HG03064 (cell line): ENCODE measurements around the gene CDK5RAP3.
"Not testable (repeated sequence)": the region's sequence is repeated elsewhere in the genome, so short reads cannot be mapped to it uniquely, and the experiment has no call there.

Experiments used
- ATAC-seq: cut with Tn5 transposase; IDR thresholded peaks from one replicate; pipeline ENCODE4 v1.9.1; 2021; ENCODE audit warnings: low read depth; ENCODE audit not compliant: unreplicated experiment

CDK5RAP3 gene, protein sequence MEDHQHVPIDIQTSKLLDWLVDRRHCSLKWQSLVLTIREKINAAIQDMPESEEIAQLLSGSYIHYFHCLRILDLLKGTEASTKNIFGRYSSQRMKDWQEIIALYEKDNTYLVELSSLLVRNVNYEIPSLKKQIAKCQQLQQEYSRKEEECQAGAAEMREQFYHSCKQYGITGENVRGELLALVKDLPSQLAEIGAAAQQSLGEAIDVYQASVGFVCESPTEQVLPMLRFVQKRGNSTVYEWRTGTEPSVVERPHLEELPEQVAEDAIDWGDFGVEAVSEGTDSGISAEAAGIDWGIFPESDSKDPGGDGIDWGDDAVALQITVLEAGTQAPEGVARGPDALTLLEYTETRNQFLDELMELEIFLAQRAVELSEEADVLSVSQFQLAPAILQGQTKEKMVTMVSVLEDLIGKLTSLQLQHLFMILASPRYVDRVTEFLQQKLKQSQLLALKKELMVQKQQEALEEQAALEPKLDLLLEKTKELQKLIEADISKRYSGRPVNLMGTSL

DNA sequence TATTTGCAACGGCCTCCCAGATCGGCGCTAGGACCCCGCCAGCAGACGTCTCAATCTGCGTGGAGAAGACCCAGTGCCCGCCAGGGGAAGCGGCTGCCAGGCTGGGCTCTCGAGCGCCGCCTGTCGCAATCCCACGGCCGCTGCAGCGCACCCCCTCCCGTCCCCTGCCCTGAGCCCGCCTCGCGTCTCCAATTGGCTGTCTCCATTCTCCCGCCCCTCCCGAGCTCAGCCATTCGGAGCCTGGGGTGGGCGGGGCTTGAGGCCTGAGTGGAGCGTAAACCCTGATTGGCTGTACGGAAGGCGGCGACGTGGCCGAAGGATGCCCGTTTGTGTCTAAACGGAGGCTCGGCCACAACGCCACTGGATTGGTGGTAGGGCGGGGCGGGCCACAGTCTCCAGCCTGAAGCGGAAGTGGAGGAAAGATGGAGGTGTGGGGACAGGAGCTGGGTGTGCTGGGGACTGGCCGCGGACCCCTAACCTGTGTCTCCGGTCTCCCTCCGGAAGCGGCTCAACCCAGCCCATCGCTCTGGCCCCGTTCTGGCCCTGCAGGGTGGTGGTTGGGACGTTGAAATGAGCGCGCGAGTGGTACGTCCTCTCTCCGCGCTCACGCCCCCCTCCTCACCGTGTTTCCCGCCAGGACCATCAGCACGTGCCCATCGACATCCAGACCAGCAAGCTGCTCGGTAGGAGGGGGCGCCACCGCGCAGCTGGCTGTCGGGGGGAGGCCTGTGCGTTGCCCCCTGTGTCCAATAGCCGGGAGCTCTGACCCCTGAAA lies at the start of gene CDK5RAP3:
Gene CDK5RAP3, plus strand, starts transcription at position 389 of the 775 bp plus-strand sequence. Its CDS starts 34 bp downstream, at position 423.
- ATAC-seq, result peak; percentile 95

DNA sequence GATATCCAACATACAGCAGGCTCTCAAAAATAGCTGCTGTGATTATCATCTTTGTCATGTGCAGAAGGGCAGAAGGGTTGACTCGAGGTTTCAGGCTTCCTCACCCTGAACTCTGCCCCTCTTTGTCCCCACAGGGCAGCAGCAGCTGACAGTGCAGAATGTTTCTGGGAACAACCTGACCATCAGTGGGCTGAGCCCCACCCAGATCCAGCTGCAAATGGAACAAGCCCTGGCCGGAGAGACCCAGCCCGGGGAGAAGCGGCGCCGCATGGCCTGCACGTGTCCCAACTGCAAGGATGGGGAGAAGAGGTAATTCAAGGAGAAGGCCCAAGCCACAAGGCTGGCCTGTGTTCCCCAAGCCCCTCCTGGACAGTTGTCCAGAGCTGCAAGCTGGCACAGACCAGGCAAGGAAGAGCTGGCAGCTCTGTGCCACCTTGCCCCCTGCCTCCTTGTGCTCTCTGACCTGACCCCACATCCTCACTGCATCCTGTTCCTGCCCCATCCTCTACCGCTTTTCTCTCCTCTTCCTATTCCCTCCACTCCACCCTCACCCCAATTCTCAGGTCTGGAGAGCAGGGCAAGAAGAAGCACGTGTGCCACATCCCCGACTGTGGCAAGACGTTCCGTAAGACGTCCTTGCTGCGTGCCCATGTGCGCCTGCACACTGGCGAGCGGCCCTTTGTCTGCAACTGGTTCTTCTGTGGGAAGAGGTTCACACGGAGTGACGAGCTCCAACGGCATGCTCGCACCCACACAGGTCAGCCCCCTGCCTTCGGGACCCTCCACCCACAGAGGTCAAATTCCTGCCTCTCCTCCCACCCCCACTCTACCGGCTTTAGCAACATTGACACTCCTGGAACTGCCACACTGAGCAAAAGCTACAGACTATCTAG lies 45.9 kb upstream of the CDK5RAP3 start:
- ATAC-seq, result no peak

DNA sequence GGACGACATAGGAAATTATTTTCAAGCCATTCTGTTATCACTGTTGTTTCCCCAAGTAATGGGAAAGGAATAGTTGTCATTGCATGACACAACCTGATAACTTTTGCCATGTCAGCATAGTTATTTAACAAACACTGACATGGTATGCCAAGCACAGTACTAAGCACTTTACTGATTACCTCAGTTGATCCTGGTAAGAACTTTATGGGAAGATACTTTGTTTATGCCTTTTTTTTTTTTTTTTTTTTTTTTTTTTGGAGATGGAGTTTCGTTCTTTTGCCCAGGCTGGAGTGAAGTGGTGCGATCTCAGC lies 45.3 kb upstream of the CDK5RAP3 start:
- ATAC-seq, result no peak

DNA sequence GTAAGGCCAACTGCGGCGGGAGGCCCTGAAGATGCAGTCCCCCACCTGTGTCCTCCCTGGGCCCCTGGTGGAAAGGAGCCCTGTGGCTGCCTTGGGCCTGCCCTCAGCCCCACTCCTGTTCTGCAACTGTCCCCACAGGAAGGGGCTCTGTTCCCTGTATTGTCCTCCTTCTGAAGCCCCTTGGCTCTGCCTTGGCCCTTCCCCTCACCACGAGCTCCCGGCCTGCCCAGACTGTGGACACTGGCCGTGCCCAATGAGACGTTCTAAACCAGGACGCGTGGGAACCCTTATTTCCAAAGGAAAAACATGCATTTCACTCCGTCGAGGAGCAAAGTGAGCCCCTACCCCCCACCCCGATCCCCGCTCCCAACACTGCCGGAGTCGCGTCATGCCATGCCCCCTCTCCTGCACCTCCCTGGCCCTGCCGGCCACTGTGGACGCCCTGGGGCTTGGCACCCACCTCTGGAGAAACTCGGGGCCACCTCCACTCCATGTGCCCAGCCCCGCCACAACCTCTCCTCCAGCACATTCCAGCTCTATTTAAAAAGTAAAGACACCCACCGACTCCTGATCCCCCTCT lies 43.0 kb upstream of the CDK5RAP3 start:
- ATAC-seq, result no peak

DNA sequence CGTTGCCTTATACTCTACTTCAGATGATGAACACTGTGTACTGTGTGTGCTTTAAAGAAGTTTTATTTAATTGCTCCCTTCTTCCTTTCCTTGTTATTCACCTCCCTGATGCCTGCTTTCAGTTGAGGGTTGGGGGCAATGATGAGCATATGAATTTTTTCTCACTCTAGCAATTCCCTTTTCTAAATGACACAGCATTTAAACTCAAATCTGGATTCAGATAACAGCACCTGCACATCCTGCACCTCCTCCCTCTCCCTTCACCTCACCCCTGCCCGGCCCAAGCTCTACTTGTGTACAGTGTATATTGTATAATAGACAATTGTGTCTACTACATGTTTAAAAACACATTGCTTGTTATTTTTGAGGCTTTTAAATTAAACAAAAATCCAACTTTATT lies 42.5 kb upstream of the CDK5RAP3 start:
- ATAC-seq, result no peak

DNA sequence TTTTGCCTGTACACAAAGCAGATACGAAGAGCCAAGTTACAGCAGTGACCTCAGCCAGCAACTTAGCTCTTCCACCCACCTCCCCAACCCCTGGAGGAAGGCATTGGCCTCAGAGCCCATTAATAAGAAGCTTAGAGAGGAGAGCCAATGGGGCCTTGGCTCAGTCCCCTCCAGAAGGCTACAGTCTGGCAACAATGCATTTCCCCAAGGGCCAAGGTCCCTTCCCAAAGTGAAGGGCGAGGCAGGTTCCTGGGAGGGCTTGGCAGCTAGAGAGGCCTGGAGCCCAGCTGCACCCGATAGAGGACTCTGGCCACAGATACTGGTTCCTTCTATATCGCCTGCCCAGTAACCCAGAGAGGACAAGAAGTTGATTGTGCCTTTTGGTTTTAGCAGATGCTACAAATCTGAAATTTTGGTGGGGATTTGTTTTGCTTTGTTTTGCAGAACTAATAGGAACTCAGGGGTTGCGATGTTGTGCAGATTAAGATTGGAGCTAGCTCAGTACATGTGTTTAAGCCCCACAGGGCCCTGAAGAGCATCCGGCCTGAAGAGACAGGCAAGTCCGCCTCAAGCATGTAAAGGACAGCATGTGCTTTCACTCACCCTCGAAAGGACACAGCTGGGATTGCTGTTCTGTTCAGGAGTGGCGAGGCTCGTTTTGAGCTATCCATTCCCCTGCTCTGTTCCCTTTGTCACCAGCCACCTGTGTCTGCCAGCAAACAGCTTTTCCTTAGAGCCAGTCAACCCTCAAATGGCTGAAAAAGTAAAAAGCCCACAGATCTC lies 41.5 kb upstream of the CDK5RAP3 start:
- no peak for ATAC-seq

DNA sequence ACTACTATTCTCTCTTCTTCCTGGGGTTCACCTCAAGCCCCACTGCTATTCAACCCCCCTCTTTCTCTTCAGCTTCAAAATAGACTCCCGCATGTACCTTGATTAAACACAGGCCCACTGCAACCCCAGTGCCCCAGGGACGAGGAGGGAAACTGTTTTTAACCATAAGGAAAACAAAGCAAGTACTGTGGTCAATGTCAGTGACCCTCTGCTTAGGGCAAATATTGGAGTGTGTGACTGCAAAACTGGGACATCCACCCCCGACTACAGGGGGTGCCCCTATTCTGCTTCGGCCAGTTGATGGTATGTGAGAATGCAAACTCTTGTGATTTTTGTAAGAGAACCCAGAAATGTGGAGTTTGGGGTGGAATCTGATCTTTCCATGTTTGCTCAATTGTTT lies 39.1 kb upstream of the CDK5RAP3 start:
- ATAC-seq, result no peak

DNA sequence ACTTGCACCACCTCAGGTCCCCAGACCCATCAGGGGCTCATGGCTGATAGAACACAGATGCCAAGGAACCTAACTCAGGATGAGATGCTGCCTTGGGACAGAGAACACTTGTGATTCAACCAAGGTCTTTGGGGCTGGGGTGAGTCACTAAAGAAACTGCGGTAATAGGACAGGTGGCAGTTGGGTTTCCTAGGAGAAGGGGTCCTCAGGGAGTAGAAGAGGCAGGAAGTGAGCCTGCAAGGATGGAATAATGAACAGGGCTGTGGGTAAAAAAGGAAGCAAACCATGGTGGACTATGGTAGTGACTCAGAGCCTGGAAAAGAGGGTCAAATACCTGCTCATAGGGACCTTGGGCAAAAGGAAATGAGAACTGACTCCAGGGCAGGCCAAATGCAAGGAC lies 36.1 kb upstream of the CDK5RAP3 start:
- ATAC-seq, result no peak

DNA sequence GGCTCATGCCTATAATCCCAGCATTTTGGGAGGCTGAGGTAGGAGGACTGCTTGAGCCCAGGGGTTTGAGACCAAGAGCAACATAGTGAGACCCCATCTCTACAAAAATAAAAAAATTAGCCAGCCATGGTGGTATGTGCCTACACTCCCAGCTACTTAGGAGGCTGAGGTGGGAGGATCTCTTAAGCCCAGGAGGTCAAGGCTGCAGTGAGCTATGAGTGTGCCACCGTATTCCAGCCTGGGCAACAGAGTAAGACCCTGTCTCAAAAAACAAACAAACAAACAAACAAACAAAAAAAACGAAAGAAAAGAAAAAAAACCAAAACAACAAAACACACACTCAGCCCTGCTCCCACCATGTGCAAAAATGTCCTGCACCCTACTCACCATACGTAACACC lies 35.4 kb upstream of the CDK5RAP3 start:
- ATAC-seq, result not testable (repeated sequence)

DNA sequence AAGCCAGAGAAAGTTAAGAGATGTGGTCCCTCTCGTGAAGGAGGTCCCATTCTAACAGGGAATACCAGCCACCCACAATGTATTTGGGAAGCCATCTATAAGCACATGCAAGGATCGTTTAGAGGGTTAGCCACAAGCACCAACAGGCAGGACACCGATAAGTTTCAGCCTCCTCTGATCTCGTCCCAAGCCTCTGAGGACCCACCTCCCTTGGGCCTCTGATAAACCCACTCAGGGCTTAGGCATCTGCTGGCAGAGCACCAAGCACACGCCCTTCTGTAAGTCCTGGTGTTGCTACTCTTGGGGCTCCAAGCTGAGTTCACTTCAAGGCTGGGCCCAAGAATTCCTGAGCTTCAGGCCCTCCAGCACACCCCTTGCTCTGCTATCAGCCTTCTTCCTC lies 35.0 kb upstream of the CDK5RAP3 start:
- ATAC-seq, result no peak

DNA sequence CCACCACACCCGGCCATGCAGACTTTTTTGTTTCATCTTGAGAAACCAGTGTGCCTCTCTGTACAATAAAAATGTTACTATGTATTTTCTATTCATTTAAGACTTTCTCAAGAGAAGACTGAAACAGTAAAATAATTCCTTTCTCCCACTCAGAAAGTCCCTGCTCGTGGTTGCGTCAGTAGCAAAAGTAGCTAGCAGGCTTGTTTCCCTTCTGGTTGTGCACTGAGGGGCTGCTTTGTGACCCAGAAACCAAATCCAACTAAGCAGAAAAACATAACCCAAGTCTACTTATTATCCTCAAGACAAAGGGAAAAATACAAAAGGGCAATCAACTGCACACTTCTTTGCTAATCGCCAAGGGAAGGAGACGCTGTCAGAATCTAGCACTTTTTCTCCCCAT lies 33.0 kb upstream of the CDK5RAP3 start:
- no peak for ATAC-seq

DNA sequence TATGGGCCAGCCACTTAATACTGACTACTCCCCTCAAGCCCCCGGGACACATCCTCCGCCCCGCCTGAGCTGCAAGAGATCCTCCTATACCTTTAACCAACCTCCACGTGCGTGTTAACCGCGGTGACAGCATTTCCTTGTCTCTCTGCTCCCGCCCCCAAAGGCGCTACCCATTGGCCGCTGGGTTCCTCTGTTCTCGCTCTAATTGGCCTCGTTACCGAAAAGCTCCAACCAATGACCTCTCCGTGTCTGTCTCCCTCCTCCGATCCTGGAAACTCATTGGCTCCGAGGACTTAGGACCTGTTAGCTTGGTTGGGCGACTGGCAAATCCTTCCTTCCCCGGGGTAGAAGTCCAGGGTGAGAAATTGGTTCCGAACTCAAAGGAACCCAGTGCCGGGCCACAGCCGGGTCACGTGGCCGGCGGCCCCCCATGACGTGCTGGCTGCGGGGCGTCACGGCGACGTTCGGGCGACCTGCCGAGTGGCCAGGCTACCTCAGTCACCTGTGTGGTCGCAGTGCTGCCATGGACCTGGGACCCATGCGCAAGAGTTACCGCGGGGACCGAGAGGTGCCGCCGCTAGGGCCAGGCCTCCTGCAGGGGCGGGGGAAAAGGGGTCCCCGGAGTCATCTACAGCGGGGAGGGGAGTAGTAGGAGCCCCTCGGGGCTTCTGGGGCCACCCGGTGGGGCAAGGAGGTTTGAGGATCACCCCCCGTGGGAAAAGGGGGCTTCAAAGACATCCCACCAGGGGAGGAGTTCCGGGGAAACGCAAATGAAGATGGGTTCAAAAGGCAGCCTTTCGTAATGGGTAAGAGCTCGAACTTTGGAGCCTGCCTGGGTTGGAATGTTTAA lies 29.4 kb upstream of the CDK5RAP3 start, which contains the start of gene PNPO:
Gene PNPO, plus strand, starts transcription at position 326 of the 850 bp plus-strand sequence. Its CDS starts 105 bp downstream, at position 431.
- ATAC-seq, result peak; percentile 87

DNA sequence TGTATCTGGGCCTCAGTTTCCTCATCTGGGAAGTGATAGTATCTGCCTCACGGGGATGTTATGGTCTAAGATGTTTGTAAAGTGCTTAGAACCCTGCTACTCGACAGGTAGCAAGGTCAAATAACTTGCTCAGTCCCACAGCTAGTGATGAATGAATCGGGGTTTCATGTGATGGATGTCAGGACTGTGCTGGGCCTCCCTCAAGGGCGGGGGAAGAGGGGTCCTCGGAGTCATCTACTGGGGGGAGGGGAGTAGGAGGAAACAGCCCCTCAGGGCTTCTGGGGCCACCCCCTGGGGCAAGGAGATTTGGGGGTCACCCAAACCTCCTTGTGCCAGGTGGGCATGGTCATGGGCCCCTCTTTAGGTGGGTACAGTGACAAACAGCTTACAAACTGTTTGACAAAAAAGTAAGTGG lies 28.8 kb upstream of the CDK5RAP3 start:
- ATAC-seq, result no peak

DNA sequence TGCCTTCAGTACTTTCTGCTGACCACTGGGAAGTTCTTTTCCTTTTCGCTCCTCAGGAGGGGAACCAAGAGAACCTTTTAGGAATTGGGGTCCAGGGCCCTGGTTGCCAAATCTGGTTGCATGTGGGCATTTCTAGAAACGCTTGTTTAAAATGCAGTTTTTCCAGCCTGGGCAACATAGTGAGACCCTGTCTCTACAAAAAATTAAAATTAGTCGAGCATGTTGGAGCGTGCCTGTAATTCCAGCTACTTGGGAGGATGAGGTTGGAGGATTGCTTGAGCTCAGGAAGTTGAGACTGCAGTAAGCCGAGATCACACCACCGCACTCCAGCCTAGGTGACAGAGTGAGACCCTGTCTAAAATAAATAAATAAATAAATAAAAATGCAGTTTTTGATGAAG lies 28.3 kb upstream of the CDK5RAP3 start:
- no peak for ATAC-seq

DNA sequence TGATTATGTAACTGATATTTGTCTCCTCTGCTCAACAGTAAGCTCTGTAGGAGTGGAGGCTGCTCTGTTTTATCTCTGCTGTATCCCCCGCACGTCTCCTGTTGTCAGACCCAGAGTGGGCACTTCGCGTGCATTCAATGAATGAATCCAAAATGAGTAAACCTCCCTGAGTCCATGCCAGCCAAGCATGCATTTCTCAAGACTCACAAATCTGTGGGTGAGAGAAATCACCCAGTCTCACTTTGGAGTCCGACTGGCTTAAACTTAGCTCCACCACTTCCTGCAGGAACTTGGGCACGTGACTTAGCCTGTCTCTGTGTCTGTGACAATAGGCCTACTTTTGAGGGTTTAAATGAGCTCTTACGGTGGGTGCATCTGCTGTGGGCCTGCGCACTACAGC lies 25.8 kb upstream of the CDK5RAP3 start:
- ATAC-seq, result no peak

DNA sequence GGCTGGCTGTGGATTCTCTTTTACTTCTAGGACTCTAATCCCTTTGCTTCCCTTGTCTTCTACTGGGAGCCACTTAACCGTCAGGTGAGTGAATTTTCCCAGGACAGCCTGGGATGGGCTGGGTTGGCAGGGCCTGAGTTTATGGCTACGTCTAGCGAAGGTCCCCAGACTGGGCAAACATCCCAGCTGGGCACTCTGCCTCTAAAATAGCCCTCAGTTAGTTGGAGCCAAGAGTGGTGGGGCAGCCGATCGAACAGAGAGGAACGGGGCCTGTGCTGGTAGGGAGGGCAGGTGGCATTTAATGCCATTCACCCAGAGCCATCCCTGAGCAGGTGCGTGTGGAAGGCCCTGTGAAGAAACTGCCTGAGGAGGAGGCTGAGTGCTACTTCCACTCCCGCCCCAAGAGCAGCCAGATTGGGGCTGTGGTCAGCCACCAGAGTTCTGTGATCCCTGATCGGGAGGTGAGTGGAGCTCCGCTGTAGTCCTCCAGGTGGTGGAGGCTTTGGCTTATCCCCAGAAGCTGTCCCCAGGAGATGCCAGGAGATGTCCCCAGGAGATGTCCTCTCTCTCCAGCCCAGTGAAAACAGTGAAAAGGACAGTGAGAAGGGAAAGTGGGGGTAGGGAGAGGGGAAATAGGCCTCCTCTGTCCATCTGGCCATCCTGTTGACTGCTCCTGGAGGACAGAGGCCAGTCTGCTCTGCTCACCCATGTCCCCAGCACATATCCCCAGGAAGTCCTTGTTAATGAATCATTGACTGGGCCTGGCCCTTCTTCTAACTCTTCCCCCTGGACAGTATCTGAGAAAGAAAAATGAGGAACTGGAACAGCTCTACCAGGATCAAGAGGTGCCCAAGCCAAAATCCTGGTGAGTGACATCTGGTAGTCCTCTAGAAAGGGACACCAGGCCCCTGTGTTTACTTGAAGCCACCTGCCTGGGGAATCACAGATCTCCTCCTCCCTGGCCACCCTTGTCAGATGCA lies 25.1 kb upstream of the CDK5RAP3 start:
- ATAC-seq, result no peak

DNA sequence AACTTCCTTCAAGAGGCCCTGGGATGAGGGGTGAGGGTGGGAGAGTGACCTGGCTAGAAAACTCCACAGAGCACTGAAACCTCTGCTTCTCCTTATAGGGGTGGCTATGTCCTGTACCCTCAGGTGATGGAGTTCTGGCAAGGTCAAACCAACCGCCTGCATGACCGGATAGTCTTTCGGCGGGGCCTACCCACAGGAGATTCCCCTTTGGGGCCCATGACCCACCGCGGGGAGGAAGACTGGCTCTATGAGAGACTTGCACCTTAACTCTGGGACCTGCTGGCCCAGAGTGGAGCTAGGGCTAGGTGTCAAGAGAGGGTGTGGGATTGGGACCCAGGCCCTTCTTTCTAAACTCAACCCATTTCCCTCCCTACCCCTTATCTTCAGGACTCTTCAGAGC lies 24.4 kb upstream of the CDK5RAP3 start:
- no peak for ATAC-seq
